ENCODE results near the gene RNF186. TPM values are rescaled to one million over a fixed set of nuclear protein-coding genes. Genes with fewer than 3 reads are reported as not detected.
"Not testable (repeated sequence)": the region's sequence is repeated elsewhere in the genome, so short reads cannot be mapped to it uniquely, and the experiment has no call there.

Gene RNF186
- total RNA-seq, 2 donors from 2014 or later = not detected

GRCh38 chr1:19831441-19831840 lies 16.4 kb upstream of the RNF186 start:
- intact Hi-C loops (cut with DNase I) = no loop called here
- no peak for DNase-seq (ENCODE audit: low spot score)

- DNase-seq (ENCODE audit: low spot score) = no peak
- intact Hi-C loops (cut with DNase I) = no loop called here
These were observed 13.5 kb upstream of the RNF186 start for GRCh38 chr1:19828546-19828945.

- intact Hi-C loops (cut with DNase I) = no loop called here
These were observed 10.2 kb upstream of the RNF186 start for GRCh38 chr1:19825298-19825697.

GRCh38 chr1:19824541-19824940 lies 9.5 kb upstream of the RNF186 start:
- no peak for DNase-seq (ENCODE audit: low spot score)
- intact Hi-C loops (cut with DNase I) = no loop called here

More at GRCh38 chr1:19825298-19825697, 10.2 kb upstream of the RNF186 start:
- peak; percentile 42 for DNase-seq (ENCODE audit: low spot score)

GRCh38 chr1:19824036-19824435 lies 9.0 kb upstream of the RNF186 start:
- intact Hi-C loops (cut with DNase I) = no loop called here
- peak; percentile 26 for DNase-seq (ENCODE audit: low spot score)

- intact Hi-C loops (cut with DNase I) = no loop called here
- DNase-seq (ENCODE audit: low spot score) = peak; percentile 59
These were observed 4.6 kb upstream of the RNF186 start for GRCh38 chr1:19819701-19820100.

- no peak for DNase-seq (ENCODE audit: low spot score)
- intact Hi-C loops (cut with DNase I) = no loop called here
These were observed 3.2 kb upstream of the RNF186 start for GRCh38 chr1:19818324-19818723.

- DNase-seq (ENCODE audit: low spot score) = peak; percentile 10
- intact Hi-C loops (cut with DNase I) = no loop called here
These were observed 2.1 kb upstream of the RNF186 start for GRCh38 chr1:19817160-19817559.

GRCh38 chr1:19816737-19817086 lies 1.6 kb upstream of the RNF186 start:
- intact Hi-C loops (cut with DNase I); DNase-seq (ENCODE audit: low spot score): not testable (repeated sequence)

GRCh38 chr1:19815801-19816736 lies 986 bp upstream of the RNF186 start:
- intact Hi-C loops (cut with DNase I) = no loop called here
- DNase-seq (ENCODE audit: low spot score) = peak; percentile 53

GRCh38 chr1:19814244-19814661 lies 830 bp downstream of the RNF186 start:
- intact Hi-C loops (cut with DNase I) = no loop called here
- peak; percentile 71 for DNase-seq (ENCODE audit: low spot score)

GRCh38 chr1:19813643-19813960 lies 1.5 kb downstream of the RNF186 start:
- DNase-seq (ENCODE audit: low spot score) = peak; percentile 28
- intact Hi-C loops (cut with DNase I) = no loop called here

- intact Hi-C loops (cut with DNase I) = no loop called here
- DNase-seq (ENCODE audit: low spot score) = peak; percentile 26
These were observed 2.0 kb downstream of the RNF186 start for GRCh38 chr1:19812875-19813642.

- intact Hi-C loops (cut with DNase I) = no loop called here
- DNase-seq (ENCODE audit: low spot score) = peak; percentile 81
These were observed 3.8 kb downstream of the RNF186 start for GRCh38 chr1:19811206-19811851.

- intact Hi-C loops (cut with DNase I) = no loop called here
- peak; percentile 34 for DNase-seq (ENCODE audit: low spot score)
These were observed 5.9 kb downstream of the RNF186 start for GRCh38 chr1:19809044-19809750.

- intact Hi-C loops (cut with DNase I) = no loop called here
- DNase-seq (ENCODE audit: low spot score) = peak; percentile 69
These were observed 6.7 kb downstream of the RNF186 start for GRCh38 chr1:19808351-19808750.

GRCh38 chr1:19804831-19805251 lies 10.2 kb downstream of the RNF186 start:
- peak; percentile 52 for DNase-seq (ENCODE audit: low spot score)
- intact Hi-C loops (cut with DNase I) = no loop called here

GRCh38 chr1:19802269-19802668 lies 12.8 kb downstream of the RNF186 start:
- intact Hi-C loops (cut with DNase I) = no loop called here
- no peak for DNase-seq (ENCODE audit: low spot score)

GRCh38 chr1:19800076-19800804 lies 14.8 kb downstream of the RNF186 start:
- peak; percentile 86 for DNase-seq (ENCODE audit: low spot score)
- intact Hi-C loops (cut with DNase I) = no loop called here
